NCI-H1417 (cell line): ENCODE data around the gene HTR3C.
"Not testable (repeated sequence)": the region's sequence is repeated elsewhere in the genome, so short reads cannot be mapped to it uniquely, and the experiment has no call there.

Source experiments
- DNase-seq, 3 experiments: peaks; one replicate each; lab custom pipeline; 2025; lab: John Stamatoyannopoulos, UW

Gene HTR3C

DNA sequence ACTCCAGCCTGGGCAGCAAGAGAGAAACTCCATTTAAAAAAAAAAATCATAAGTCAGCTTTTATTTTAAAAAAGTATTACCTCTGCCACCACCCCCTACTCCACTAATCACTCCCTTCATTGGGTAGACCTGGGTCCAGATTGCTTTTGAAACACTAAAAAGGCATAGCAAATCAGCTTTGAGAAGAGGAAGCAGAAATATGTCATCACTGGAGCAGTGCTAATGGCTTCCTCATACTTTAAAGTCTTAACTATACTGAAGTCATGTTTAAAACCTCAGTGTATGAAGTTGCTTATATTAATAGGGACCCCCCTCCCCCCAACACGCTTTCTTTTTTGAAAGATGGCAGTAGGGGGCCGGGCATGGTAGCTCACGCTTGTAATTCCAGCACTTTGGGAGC is 22.3 kb upstream of the HTR3C start:
- no peak for DNase-seq

DNA sequence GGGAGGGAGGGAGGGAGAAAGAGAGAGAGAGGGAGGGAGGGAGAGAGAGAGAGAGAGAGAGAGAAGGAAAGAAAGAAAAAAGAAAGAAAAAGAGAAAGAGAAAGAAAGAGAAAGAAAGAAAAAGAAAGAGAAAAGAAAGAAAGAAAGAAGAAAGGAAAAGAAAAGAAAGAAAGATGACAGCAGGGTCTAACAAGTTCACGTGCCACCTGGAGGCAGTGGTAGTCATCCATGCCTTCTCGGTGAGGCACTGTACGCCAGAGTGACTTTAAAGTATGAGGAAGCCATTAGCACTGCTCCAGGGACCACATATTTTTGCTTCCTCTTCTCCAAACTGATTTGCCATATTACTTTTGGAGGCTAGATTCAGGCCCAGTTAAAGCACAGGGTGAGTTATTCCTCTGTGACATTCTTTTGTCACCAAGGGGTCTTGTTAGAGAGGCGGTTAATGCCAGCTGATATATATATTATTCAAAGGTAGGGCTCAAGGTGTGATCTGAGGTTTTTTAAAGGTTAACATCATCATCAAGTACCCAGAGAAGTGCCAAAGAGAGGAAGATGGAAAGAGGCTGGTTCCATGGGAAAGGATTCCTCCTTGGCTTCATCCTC is 21.6 kb upstream of the HTR3C start, which contains the start of gene HTR3D:
Gene HTR3D (plus strand): TSS at position 556 of the 606 bp plus-strand sequence. CDS start 0 bp downstream, at position 556.
- DNase-seq = no peak

DNA sequence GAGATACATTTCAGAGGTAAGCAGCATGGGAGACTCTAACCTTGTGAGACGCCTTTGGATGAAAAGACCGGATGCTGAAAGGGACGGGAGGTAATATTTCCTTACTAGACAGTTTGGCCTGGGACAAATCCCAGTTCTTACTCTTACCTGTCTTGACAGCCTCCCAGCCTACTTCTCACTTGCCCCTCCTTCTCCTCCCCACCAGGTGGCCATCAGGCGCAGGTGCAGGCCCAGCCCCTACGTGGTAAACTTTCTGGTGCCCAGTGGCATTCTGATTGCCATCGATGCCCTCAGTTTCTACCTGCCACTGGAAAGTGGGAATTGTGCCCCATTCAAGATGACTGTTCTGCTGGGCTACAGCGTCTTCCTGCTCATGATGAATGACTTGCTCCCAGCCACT is 15.0 kb upstream of the HTR3C start:
- DNase-seq = no peak

- DNase-seq = not testable (repeated sequence)
Observed at GRCh38 chr3:184038307-184038706, 14.5 kb upstream of the HTR3C start.

DNA sequence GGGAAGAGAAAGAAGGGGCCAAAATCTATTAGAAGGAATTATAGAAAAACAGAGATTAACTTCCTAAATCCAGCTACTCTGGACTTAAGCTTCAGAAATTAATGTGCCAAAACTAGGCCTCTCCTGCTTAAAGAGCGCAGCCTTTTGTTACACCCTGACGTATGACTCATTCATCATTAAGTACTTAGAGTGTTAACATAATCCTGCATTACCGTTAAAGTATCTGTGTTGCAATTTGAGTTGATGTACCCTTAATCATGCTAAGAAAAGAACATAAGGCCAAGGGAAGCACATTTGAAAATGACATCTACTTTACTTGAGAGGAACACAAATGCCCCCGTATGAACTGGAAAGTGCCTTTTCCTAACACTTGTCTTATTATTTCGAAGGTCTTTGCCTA is 13.4 kb upstream of the HTR3C start:
- peak in 1 of 3 experiments; percentile 71 for DNase-seq

DNA sequence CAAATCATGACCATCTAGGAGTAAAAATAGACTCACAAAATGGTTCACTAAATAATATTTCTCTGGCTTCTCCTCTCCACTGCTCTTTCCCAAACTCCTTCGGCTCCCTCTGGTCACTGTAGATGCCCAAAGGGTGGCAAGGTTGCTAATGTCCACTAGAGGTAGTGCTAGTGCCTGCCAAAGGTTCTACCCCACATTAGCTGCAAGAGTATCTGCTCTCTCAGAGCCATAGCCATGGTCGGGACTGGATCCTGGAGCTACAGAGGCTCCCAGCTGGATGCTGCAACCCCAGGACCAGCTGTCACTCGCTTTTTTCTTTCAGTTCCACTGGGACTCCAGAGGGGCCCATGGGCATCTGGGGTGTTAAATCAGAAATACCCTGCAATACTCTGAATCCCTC is 12.8 kb upstream of the HTR3C start:
- peak in 1 of 3 experiments; percentile 40 for DNase-seq

GRCh38 chr3:184042617-184043016 is 10.2 kb upstream of the HTR3C start:
- DNase-seq = peak; percentile 51 to 98 (median 73)

- no peak for DNase-seq
Observed at GRCh38 chr3:184045995-184046394, 6.9 kb upstream of the HTR3C start.

DNA sequence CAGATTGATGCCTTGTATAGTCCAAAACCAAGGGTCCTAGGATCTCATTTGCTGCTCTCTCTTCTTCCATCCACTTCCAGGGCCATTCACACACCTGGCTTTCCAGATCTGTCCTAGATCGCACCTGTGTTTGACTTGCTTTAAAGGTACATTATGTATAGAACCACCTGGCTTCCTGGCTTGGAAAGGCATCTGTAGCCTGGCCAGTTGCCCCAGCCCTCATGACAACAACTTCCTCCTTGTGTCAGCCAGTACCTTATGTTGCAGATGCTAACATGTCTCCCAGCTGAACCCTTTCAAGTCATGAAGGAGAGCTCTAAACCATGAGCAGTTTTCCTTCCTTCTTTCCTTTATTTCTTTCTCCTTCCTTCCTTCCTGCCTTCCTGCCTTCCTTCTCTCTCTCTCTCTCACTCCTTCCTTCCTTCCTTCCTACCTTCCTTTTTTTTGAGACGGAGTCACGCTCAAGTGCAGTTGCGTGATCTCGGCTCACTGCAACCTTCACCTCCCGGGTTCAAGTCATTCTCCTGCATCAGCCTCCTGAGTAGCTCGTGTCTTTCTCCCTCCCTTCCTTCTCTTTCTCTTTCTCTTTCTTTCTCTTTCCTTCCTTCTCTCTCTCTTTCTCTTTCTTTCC is 2.5 kb upstream of the HTR3C start:
- DNase-seq = peak; percentile 10 to 68 (median 26)

GRCh38 chr3:184058029-184058428 is 5.2 kb downstream of the HTR3C start:
- DNase-seq = no peak

- DNase-seq = no peak
Observed at GRCh38 chr3:184059424-184059823, 6.6 kb downstream of the HTR3C start.

GRCh38 chr3:184062637-184063036 is 9.8 kb downstream of the HTR3C start:
- DNase-seq = no peak

DNA sequence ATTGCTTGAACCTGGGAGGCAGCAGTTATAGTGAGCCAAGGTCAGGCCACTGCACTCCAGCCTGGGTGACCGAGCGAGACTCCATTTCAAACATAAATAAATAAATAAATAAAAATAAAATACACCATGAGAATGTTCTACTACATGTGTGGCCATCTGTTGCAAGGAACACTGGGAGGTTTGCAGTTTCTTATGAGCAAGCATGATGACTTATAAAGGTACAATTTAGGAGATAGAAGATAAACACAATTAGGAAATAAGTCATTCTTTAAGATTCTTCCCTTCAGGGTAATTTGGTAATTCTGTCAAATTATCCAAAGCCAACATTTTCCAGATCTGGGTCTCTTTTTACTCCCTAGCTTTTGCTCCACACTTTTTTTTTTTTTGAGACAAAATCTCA is 13.4 kb downstream of the HTR3C start:
- no peak for DNase-seq

- no peak for DNase-seq
Observed at GRCh38 chr3:184067573-184068055, 14.8 kb downstream of the HTR3C start.

GRCh38 chr3:184068344-184068743 is 15.5 kb downstream of the HTR3C start:
- no peak for DNase-seq

DNA sequence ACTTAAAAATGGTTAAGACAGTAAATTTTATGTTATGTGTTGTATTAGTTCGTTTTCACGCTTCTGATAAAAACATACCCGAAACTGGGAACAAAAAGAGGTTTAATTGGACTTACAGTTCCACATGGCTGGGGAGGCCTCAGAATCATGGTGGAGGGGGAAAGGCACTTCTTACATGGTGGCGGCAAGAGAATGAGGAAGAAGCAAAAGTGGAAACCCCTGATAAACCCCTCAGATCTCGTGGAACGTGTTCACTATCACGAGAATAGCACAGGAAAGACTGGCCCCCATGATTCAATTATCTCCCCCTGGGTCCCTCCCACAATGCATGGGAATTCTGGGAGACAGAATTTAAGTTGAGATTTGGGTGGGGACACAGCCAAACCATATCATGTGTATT is 18.3 kb downstream of the HTR3C start:
- DNase-seq = not testable (repeated sequence)

- DNase-seq = no peak
Observed at GRCh38 chr3:184073621-184074020, 20.8 kb downstream of the HTR3C start.

DNA sequence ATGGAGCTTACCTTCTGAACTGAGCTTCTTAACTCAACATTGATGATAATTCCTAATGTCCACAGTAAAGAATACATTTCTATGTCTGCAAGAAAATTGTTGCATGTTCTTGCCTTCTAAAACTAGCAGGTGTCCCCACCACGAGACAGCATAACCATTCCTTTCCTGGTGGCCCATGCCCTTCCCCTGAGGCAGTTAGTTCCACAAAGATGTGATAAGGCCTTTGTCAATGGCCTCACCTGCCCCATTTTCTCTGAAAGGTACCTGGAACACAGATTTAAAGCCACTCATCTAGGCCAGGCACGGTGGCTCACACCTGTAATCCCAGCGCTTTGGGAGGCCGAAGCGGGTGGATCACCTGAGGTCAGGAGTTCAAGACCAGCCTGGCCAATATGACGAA is 23.1 kb downstream of the HTR3C start:
- no peak for DNase-seq

GRCh38 chr3:184077881-184078280 is 25.0 kb downstream of the HTR3C start:
- no peak for DNase-seq

- DNase-seq = no peak
Observed at GRCh38 chr3:184078851-184079250, 26.0 kb downstream of the HTR3C start.

DNA sequence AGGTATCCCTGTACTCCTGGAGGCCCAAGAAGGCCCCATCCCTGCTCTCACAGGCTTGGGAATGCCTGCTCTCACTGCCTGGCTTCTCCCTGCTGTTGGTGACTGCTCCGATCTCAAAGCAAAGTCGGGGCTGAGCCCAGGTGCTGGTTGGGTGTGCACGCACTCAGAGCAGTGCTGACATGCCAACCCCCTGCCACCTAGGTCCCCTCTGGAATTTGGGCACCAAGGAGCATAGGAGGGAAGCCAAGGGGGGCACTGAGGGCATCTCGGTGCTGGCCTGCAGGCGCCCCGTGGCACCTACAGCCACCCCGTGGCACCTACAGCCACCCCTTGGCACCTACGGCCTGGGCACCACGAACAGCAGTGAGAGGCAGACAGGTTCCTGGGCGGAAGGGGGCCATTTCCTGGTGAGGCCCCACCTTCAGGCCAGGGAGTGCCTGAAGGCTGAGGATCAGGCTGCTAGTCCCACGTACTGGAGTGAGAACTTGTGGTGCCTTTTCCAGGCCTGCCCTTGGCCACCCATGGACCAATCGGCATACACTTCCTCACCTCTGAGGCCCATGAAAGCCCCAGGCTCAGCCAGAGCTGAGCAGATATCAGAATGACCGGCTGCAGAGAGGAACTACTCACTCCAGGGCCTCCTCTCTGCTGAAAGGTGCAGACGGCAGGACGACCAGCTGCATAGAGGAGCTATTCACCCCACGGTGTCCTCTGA is 28.4 kb downstream of the HTR3C start:
- DNase-seq = no peak

- DNase-seq = no peak
Observed at GRCh38 chr3:184082034-184082433, 29.2 kb downstream of the HTR3C start.

DNA sequence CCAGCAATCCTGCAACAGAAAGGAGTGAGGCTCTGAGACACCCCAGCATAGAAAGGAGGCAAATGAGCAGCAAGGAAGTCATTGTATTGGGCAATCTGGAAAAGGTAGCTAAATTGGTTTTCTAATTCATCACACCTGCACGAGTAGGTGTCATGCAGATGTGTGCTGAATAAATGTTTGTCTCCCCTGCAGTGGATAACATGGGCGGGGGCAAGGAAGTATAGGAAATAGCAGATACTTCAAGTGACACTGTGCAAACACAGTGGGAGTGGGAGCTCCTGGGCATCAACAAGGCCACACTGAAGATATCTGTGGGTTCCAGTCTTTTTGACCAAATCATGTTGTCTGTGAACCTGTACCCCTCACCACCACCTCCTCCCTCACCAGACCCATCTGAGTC is 29.6 kb downstream of the HTR3C start:
- peak in 2 of 3 experiments; percentile 15 to 61 for DNase-seq
